HG03108 (cell line): ENCODE measurements around the gene BTG1.
A peak's percentile ranks its signal among the peaks of the same experiment; 100 is the strongest.

Source experiments
- ATAC-seq: cut with Tn5 transposase; IDR thresholded peaks from one replicate; pipeline ENCODE4 v1.9.1; 2021; ENCODE audit warnings: moderate library complexity; ENCODE audit not compliant: unreplicated experiment

Gene BTG1

GRCh38 chr12:92145731-92146496, at the start of gene BTG1:
BTG1 (minus strand) TSS chr12:92145846; CDS start chr12:92145535, 311 bp downstream.
- ATAC-seq = peak; percentile 67

- ATAC-seq = no peak
Measured at GRCh38 chr12:92194561-92194960, 48.9 kb upstream of the BTG1 start.

GRCh38 chr12:92193846-92194245, 48.2 kb upstream of the BTG1 start:
- ATAC-seq = no peak

GRCh38 chr12:92193063-92193462, 47.4 kb upstream of the BTG1 start:
- no peak for ATAC-seq

- no peak for ATAC-seq
Measured at GRCh38 chr12:92192360-92192759, 46.7 kb upstream of the BTG1 start.

- no peak for ATAC-seq
Measured at GRCh38 chr12:92191061-92191460, 45.4 kb upstream of the BTG1 start.

- ATAC-seq = no peak
Measured at GRCh38 chr12:92188517-92189188, 43.0 kb upstream of the BTG1 start.

GRCh38 chr12:92186038-92186470, 40.4 kb upstream of the BTG1 start:
- no peak for ATAC-seq

- ATAC-seq = peak; percentile 63
Measured at GRCh38 chr12:92185052-92185451, 39.4 kb upstream of the BTG1 start.

- ATAC-seq = no peak
Measured at GRCh38 chr12:92183575-92183974, 37.9 kb upstream of the BTG1 start.

- no peak for ATAC-seq
Measured at GRCh38 chr12:92178340-92178739, 32.7 kb upstream of the BTG1 start.

- no peak for ATAC-seq
Measured at GRCh38 chr12:92176646-92177045, 31.0 kb upstream of the BTG1 start.

GRCh38 chr12:92175961-92176360, 30.3 kb upstream of the BTG1 start:
- no peak for ATAC-seq

GRCh38 chr12:92170050-92170449, 24.4 kb upstream of the BTG1 start:
- ATAC-seq = no peak

- no peak for ATAC-seq
Measured at GRCh38 chr12:92167075-92167474, 21.4 kb upstream of the BTG1 start.

- ATAC-seq = no peak
Measured at GRCh38 chr12:92164712-92165111, 19.1 kb upstream of the BTG1 start.

GRCh38 chr12:92162079-92162478, 16.4 kb upstream of the BTG1 start:
- no peak for ATAC-seq

- peak; percentile 45 for ATAC-seq
Measured at GRCh38 chr12:92158796-92159439, 13.3 kb upstream of the BTG1 start.

- no peak for ATAC-seq
Measured at GRCh38 chr12:92156704-92157395, 11.2 kb upstream of the BTG1 start.

GRCh38 chr12:92156139-92156538, 10.5 kb upstream of the BTG1 start:
- ATAC-seq = no peak

GRCh38 chr12:92155733-92156132, 10.1 kb upstream of the BTG1 start:
- no peak for ATAC-seq
